PC-3 (cell line): ENCODE measurements around the gene SLC52A1.

Source experiments
- CTCF ChIP-seq: fragments of 300-600 bp; sonication (generic); conservative IDR thresholded peaks from 2 replicates; pipeline ENCODE4 v1.5.1; 2017; ENCODE audit warnings: antibody characterized with exemption, low read depth, mild to moderate bottlenecking, low read length
- EZH2 ChIP-seq: fragments of 300-600 bp; sonication (generic); IDR thresholded peaks from one replicate; pipeline ENCODE4 v1.6.1; 2017; ENCODE audit warnings: antibody characterized with exemption, mild to moderate bottlenecking, low read length; ENCODE audit not compliant: unreplicated experiment

- TF ChIP-seq CTCF (no peak), EZH2 (no peak)
Measured at GRCh38 chr17:5014357-5014756, 20.9 kb downstream of the SLC52A1 start.
